ENCODE measurements around the gene NDUFS5.

The NDUFS5 gene

GRCh38 chr1:38991638-38992411 lies 34.3 kb upstream of the NDUFS5 start:
- DNase-seq (ENCODE audit: low read depth), result no peak
- peak overlapping the region; percentile 99 for H3K4me3 ChIP-seq (ENCODE audit: control insufficient read depth, low read depth, low read length)
- no peak for TF ChIP-seq CTCF (IDR thresholded peaks at IDR 0.05; ENCODE audit: control insufficient read depth, insufficient read depth, low read depth, low read length, missing control alignments)

GRCh38 chr1:38992412-38993111 lies 33.6 kb upstream of the NDUFS5 start:
- no peak for DNase-seq (ENCODE audit: low read depth)
- H3K4me3 ChIP-seq (ENCODE audit: control insufficient read depth, low read depth, low read length), result peak overlapping the region; percentile 99
- TF ChIP-seq CTCF (IDR thresholded peaks at IDR 0.05; ENCODE audit: control insufficient read depth, insufficient read depth, low read depth, low read length, missing control alignments), result no peak

GRCh38 chr1:38994196-38994595 lies 32.0 kb upstream of the NDUFS5 start:
- TF ChIP-seq CTCF (IDR thresholded peaks at IDR 0.05; ENCODE audit: control insufficient read depth, insufficient read depth, low read depth, low read length, missing control alignments), result no peak
- H3K4me3 ChIP-seq (ENCODE audit: control insufficient read depth, low read depth, low read length), result no peak overlapping the region
- DNase-seq (ENCODE audit: low read depth), result no peak

GRCh38 chr1:38997034-38997900 lies 28.9 kb upstream of the NDUFS5 start:
- DNase-seq (ENCODE audit: low read depth), result no peak
- no peak for TF ChIP-seq CTCF (IDR thresholded peaks at IDR 0.05; ENCODE audit: control insufficient read depth, insufficient read depth, low read depth, low read length, missing control alignments)
- no peak overlapping the region for H3K4me3 ChIP-seq (ENCODE audit: control insufficient read depth, low read depth, low read length)

- H3K4me3 ChIP-seq (ENCODE audit: control insufficient read depth, low read depth, low read length), result no peak overlapping the region
- DNase-seq (ENCODE audit: low read depth), result no peak
- no peak for TF ChIP-seq CTCF (IDR thresholded peaks at IDR 0.05; ENCODE audit: control insufficient read depth, insufficient read depth, low read depth, low read length, missing control alignments)
Observed at GRCh38 chr1:38997901-38998190, 28.3 kb upstream of the NDUFS5 start.

- TF ChIP-seq CTCF (IDR thresholded peaks at IDR 0.05; ENCODE audit: control insufficient read depth, insufficient read depth, low read depth, low read length, missing control alignments), result no peak
- DNase-seq (ENCODE audit: low read depth), result no peak
- H3K4me3 ChIP-seq (ENCODE audit: control insufficient read depth, low read depth, low read length), result no peak overlapping the region
Observed at GRCh38 chr1:39001516-39002421, 24.4 kb upstream of the NDUFS5 start.
